ENCODE data around the gene A4GALT. TPM values are rescaled to one million over a fixed set of nuclear protein-coding genes. Genes with fewer than 3 reads are reported as not detected.

Gene A4GALT
- total and polyA plus RNA-seq, 2 experiments from 2014 or later, result 7.0 to 16.2 TPM

- TF ChIP-seq, protein P1, sequence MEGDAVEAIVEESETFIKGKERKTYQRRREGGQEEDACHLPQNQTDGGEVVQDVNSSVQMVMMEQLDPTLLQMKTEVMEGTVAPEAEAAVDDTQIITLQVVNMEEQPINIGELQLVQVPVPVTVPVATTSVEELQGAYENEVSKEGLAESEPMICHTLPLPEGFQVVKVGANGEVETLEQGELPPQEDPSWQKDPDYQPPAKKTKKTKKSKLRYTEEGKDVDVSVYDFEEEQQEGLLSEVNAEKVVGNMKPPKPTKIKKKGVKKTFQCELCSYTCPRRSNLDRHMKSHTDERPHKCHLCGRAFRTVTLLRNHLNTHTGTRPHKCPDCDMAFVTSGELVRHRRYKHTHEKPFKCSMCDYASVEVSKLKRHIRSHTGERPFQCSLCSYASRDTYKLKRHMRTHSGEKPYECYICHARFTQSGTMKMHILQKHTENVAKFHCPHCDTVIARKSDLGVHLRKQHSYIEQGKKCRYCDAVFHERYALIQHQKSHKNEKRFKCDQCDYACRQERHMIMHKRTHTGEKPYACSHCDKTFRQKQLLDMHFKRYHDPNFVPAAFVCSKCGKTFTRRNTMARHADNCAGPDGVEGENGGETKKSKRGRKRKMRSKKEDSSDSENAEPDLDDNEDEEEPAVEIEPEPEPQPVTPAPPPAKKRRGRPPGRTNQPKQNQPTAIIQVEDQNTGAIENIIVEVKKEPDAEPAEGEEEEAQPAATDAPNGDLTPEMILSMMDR (conservative IDR thresholded peaks at IDR 0.05; ENCODE audit: low read depth in 2 of 2), result no peak
- TF ChIP-seq ZNF114 (CRISPR knock-in tag; IDR thresholded peaks at IDR 0.05) (no peak), CREB1 (CRISPR knock-in tag; IDR thresholded peaks at IDR 0.05; ENCODE audit: low read depth) (no peak)
These were observed 11.4 kb upstream of the A4GALT start (continued) for GRCh38 chr22:42732081-42732480.

DNA sequence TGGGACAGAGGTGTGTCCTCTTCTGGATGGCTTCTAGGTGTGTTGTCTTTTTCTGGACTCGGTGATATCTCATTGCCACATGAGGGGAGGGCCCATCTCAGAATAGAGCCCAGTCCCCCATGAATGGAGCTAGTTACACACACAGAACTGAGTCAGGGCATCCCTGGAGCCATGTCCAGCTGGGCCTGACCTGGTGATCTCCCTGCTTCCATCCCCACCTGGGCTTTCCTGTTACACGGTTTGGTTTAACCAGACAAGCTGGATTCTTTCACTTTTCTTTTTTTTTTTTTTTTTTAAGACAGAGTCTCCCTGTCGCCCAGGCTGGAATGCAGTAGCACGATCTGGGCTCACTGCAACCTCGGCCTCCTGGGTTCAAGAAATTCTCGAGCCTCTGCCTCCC lies 6.1 kb upstream of the A4GALT start:
- Mint-ChIP-seq H3K4me1 (peaks cover 9% of the 10 kb centered on the region), H3K9me3 (no peaks in the 10 kb centered on the region), H3K4me3 (no peak overlapping the region), H3K27me3 (ENCODE audit: insufficient read depth, low read depth, poor library complexity) (peaks cover 16% of the 10 kb centered on the region), H3K27ac (no peak overlapping the region), H3K36me3 (ENCODE audit: low read depth) (no peaks in the 10 kb centered on the region)
- Histone ChIP-seq H3K4me1 (ENCODE audit: insufficient read depth) (no peaks in the 10 kb centered on the region), H3K9me2 (ENCODE audit: insufficient read depth) (no peaks in the 10 kb centered on the region), H3K27me3 (ENCODE audit: insufficient read depth) (peaks cover 1% of the 10 kb centered on the region), H3F3A (replicated peaks; ENCODE audit: low read depth) (no peaks in the 10 kb centered on the region; the same call in 1 of the 2 replicates), H3K27ac (ENCODE audit: low read depth) (no peak overlapping the region), H3K4me2 (no peak overlapping the region), H3K36me3 (ENCODE audit: insufficient read depth) (no peaks in the 10 kb centered on the region), H2AFZ (peak overlapping the region; percentile 88; the same call in 1 of the 2 replicates), H3K4me3 (no peak overlapping the region), H4K20me1 (replicated peaks; ENCODE audit: insufficient read depth) (no peaks in the 10 kb centered on the region), H3K79me2 (replicated peaks; ENCODE audit: insufficient read depth) (no peaks in the 10 kb centered on the region)
- ATAC-seq (no peak), DNase-seq (ENCODE audit: low spot score) (no peak)
- TF ChIP-seq CREB1 (CRISPR knock-in tag; IDR thresholded peaks at IDR 0.05; ENCODE audit: low read depth) (no peak), ZNF331 (CRISPR knock-in tag; IDR thresholded peaks at IDR 0.05; ENCODE audit: low read depth) (no peak)

DNA sequence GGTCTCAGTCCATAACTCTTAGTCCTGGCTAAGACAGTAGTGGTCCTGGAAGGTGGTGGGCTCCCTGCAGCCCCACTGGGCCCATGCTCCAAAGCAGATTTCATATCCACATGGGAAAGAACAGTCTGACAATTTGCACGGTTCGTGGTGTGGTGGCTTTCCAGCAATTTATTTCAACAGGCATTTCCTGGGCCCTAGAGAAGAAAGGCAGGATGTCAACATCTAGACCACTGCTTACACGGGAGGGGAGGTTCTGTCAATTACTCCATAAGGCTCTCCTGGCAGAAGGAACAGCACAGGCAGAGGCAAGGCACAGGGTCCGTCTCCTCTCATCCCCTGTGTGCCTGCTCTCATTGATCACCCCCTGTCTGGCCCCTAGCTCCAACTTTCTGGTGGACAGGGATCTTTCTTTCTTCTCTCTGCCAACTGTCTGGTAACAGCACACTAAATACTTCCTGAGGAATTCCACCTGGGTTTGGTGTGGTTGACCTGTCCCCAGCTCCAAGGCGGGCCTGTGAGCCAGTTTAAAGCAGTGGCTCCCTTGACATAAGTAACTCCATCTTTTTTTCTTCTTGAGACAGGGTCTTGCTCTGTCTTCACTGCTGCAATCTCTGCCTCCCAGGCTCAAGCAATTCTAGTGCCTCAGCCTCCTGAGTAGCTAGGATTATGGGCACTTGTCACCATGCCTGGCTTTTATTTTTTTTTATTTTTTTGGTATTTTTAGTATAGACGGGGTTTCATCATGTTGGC lies 5.1 kb upstream of the A4GALT start:
- no peak overlapping the region for H3K4me2 ChIP-seq
- H3K27ac ChIP-seq (ENCODE audit: low read depth), result no peak overlapping the region
- H3K4me1 ChIP-seq (ENCODE audit: insufficient read depth), result no peaks in the 10 kb centered on the region; the same call in 1 of the 2 replicates
- Mint-ChIP-seq H3K4me3 (no peak overlapping the region), H3K27ac (no peak overlapping the region), H3K27me3 (ENCODE audit: insufficient read depth, low read depth, poor library complexity) (peaks cover 26% of the 10 kb centered on the region), H3K9me3 (no peaks in the 10 kb centered on the region), H3K4me1 (peaks cover 13% of the 10 kb centered on the region), H3K36me3 (ENCODE audit: low read depth) (no peaks in the 10 kb centered on the region; the same call in 2 of the 3 replicates)
- peaks cover 11% of the 10 kb centered on the region for H3K27me3 ChIP-seq (ENCODE audit: insufficient read depth)
- no peak for ATAC-seq
- H3K4me3 ChIP-seq, result no peak overlapping the region
- H3K79me2 ChIP-seq (replicated peaks; ENCODE audit: insufficient read depth), result no peaks in the 10 kb centered on the region
- no peaks in the 10 kb centered on the region for H4K20me1 ChIP-seq (replicated peaks; ENCODE audit: insufficient read depth)
- no peak overlapping the region; the same call in 1 of the 2 replicates for H2AFZ ChIP-seq
- H3F3A ChIP-seq (replicated peaks; ENCODE audit: low read depth), result peaks cover 3% of the 10 kb centered on the region; the same call in 1 of the 2 replicates
- H3K9me2 ChIP-seq (ENCODE audit: insufficient read depth), result no peaks in the 10 kb centered on the region
- DNase-seq (ENCODE audit: low spot score), result no peak
- no peaks in the 10 kb centered on the region for H3K36me3 ChIP-seq (ENCODE audit: insufficient read depth)
- TF ChIP-seq CREB1 (CRISPR knock-in tag; IDR thresholded peaks at IDR 0.05; ENCODE audit: low read depth) (no peak), NANOG (IDR thresholded peaks at IDR 0.05; ENCODE audit: borderline replicate concordance) (no peak), REST (IDR thresholded peaks at IDR 0.05; ENCODE audit: unreplicated experiment) (no peak), POLR2AphosphoS5 (IDR thresholded peaks at IDR 0.05; ENCODE audit: low read depth) (no peak), ZNF114 (CRISPR knock-in tag; IDR thresholded peaks at IDR 0.05) (no peak), JUNB (IDR thresholded peaks at IDR 0.05; ENCODE audit: unreplicated experiment) (no peak), STAT1 (IDR thresholded peaks at IDR 0.05; ENCODE audit: unreplicated experiment) (no peak), ZNF331 (CRISPR knock-in tag; IDR thresholded peaks at IDR 0.05; ENCODE audit: low read depth) (no peak), EZH2 (IDR thresholded peaks at IDR 0.05; ENCODE audit: low read depth, unreplicated experiment) (no peak), EZH2phosphoT487 (IDR thresholded peaks at IDR 0.05; ENCODE audit: unreplicated experiment) (no peak)
- TF ChIP-seq, protein P1 (conservative IDR thresholded peaks at IDR 0.05; ENCODE audit: low read depth in 2 of 2), result no peak
